ENCODE data around the gene SCNN1A. TPM values are rescaled to one million over a fixed set of nuclear protein-coding genes. Genes with fewer than 3 reads are reported as not detected.

SCNN1A gene
- total RNA-seq, 1 experiment from 2014 or later: 118 TPM

DNA sequence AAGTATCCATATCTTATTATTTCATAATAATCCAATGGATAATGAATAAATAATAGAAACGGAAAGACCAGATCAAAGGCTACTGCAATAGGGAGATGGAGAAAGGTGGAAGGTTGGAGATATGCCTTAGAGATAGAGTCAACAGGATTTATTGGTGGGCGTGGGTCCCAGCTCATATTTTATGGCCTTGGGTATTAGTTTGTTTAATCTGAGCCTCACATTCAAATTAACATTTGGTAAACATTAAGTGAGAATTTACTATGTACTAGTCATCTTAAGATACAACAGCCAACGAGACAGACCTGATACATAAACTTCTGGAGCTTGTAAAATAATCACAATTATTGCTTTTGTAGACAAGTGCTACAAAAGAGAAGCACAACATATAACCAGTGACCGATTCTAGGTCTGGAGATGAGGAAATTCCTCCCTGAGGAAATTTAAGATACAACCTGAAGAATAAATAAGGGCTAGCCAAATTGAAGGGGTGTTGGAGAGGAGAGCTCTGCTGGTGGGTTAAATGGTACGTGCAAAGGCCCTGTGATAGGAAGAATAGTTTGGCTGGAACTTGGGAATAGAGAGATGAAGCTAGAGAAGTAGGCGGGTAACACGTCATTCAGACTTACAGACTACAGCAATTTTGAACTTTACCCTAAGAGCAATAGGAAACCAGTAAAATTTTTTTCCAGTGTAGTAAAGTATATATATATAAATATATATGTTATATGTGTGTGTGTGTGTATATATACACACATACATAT lies 24.7 kb upstream of the SCNN1A start:
- Histone ChIP-seq H3K79me2 (ENCODE audit: insufficient read depth, low read length) (no peaks in the 10 kb centered on the region), H3K27me3 (ENCODE audit: insufficient read depth, low read length) (no peaks in the 10 kb centered on the region), H3K9me2 (ENCODE audit: insufficient read depth) (no peaks in the 10 kb centered on the region), H3K4me1 (ENCODE audit: control insufficient read depth in 1 of 2, insufficient read depth in 2 of 2, low read length in 2 of 2) (no peaks in the 10 kb centered on the region), H4K20me1 (ENCODE audit: insufficient read depth) (no peaks in the 10 kb centered on the region), H3K9ac (ENCODE audit: low read length) (no peak overlapping the region), H3K27ac (ENCODE audit: low read depth, low read length) (no peak overlapping the region), H3K9me3 (ENCODE audit: control insufficient read depth in 1 of 2, insufficient read depth in 1 of 2, low read depth in 1 of 2, low read length in 2 of 2) (no peaks in the 10 kb centered on the region), H3K36me3 (ENCODE audit: control insufficient read depth in 1 of 2, insufficient read depth in 2 of 2, low read length in 2 of 2) (no peaks in the 10 kb centered on the region; a peak in 1 of 4 replicates), H3K4me2 (ENCODE audit: low read length) (no peak overlapping the region), H3K4me3 (replicated peaks in 1 of 2; ENCODE audit: low read depth in 1 of 2, low read length in 2 of 2) (no peak overlapping the region), H2AFZ (ENCODE audit: low read depth, low read length, poor library complexity, severe bottlenecking) (no peak overlapping the region)
- DNase-seq (ENCODE audit: low read depth, low spot score) (no peak), ATAC-seq (no peak)
- TF ChIP-seq RAD21 (IDR thresholded peaks at IDR 0.05; ENCODE audit: low read depth) (no peak), POLR2A (IDR thresholded peaks at IDR 0.05; ENCODE audit: borderline replicate concordance, extremely low read depth, insufficient read depth, insufficient read length) (no peak), EZH2phosphoT487 (IDR thresholded peaks at IDR 0.05; ENCODE audit: borderline replicate concordance) (no peak), CBX3 (IDR thresholded peaks at IDR 0.05; ENCODE audit: low read depth) (no peak), POLR2AphosphoS5 (IDR thresholded peaks at IDR 0.05; ENCODE audit: low read depth, low read length) (no peak), CEBPB (IDR thresholded peaks at IDR 0.05; ENCODE audit: low read depth) (no peak), ZNF274 (IDR thresholded peaks at IDR 0.05; ENCODE audit: low read depth, low read length) (no peak), FOSL1 (IDR thresholded peaks at IDR 0.05; ENCODE audit: low read depth) (no peak)
- TF ChIP-seq, protein P1, sequence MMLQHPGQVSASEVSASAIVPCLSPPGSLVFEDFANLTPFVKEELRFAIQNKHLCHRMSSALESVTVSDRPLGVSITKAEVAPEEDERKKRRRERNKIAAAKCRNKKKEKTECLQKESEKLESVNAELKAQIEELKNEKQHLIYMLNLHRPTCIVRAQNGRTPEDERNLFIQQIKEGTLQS (IDR thresholded peaks at IDR 0.05): no peak
- BruUV-seq (replicated peaks): no TSS peak
- CTCF ChIA-PET: no interaction called here
- intact Hi-C loops (cut with micrococcal nuclease): no loop called here
- RAD21 ChIA-PET (ENCODE audit: low non-redundant PET in 1 of 2, low total read pairs in 2 of 2, uncharacterized antibody in 2 of 2, unreplicated experiment in 2 of 2): no interaction called here
- POLR2A ChIA-PET: no interaction called here

DNA sequence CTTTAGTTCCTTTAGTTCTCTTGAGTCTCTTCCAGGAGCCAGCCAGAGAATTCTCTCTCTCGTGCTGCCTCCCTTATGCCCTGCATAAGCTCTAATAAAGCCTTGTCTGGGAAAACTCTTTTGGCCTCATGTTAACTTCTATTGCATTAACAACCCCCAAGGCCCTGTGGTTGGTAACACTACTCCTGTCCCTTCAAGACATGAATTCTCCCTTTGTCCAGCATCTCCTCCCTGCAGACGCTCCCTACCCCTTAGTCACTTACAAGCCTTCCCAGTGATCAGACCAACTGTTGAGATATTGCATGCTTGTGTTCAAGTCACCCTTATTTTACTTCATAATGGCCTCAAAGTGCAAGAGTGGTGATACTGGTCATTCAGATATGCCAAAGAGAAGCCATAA lies 20.7 kb upstream of the SCNN1A start:
- no TSS peak for BruUV-seq (replicated peaks)
- peaks cover 3 to 7% of the 10 kb centered on the region in 2 experiments; a peak in 3 of 4 replicates for H3K36me3 ChIP-seq (ENCODE audit: control insufficient read depth in 1 of 2, insufficient read depth in 2 of 2, low read length in 2 of 2)
- TF ChIP-seq, protein P2, sequence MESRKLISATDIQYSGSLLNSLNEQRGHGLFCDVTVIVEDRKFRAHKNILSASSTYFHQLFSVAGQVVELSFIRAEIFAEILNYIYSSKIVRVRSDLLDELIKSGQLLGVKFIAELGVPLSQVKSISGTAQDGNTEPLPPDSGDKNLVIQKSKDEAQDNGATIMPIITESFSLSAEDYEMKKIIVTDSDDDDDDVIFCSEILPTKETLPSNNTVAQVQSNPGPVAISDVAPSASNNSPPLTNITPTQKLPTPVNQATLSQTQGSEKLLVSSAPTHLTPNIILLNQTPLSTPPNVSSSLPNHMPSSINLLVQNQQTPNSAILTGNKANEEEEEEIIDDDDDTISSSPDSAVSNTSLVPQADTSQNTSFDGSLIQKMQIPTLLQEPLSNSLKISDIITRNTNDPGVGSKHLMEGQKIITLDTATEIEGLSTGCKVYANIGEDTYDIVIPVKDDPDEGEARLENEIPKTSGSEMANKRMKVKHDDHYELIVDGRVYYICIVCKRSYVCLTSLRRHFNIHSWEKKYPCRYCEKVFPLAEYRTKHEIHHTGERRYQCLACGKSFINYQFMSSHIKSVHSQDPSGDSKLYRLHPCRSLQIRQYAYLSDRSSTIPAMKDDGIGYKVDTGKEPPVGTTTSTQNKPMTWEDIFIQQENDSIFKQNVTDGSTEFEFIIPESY (IDR thresholded peaks at IDR 0.05; ENCODE audit: extremely low read depth, insufficient replicate concordance, low read length): no peak
- TF ChIP-seq CEBPB (IDR thresholded peaks at IDR 0.05; ENCODE audit: low read depth) (no peak), CBX3 (IDR thresholded peaks at IDR 0.05; ENCODE audit: low read depth) (no peak), ZNF274 (IDR thresholded peaks at IDR 0.05; ENCODE audit: low read depth, low read length) (no peak), ELF1 (IDR thresholded peaks at IDR 0.05; ENCODE audit: borderline replicate concordance, low read depth) (no peak), SIN3A (IDR thresholded peaks at IDR 0.05; ENCODE audit: low read depth) (no peak)
- H3K4me2 ChIP-seq (ENCODE audit: low read length): no peak overlapping the region
- ChIA-PET POLR2A (no interaction called here), RAD21 (ENCODE audit: low non-redundant PET in 1 of 2, low total read pairs in 2 of 2, uncharacterized antibody in 2 of 2, unreplicated experiment in 2 of 2) (interaction anchor here in 1 of 2 experiments (0.7 kb wide), 1 partner anchor 75 kb away, joined by 3 read pairs; no protein-coding TSS in a partner anchor), CTCF (no interaction called here)
- no peak overlapping the region for H3K4me3 ChIP-seq (replicated peaks in 1 of 2; ENCODE audit: low read depth in 1 of 2, low read length in 2 of 2)
- H3K27me3 ChIP-seq (ENCODE audit: insufficient read depth, low read length): no peaks in the 10 kb centered on the region
- H3K79me2 ChIP-seq (ENCODE audit: insufficient read depth, low read length): no peaks in the 10 kb centered on the region
- H2AFZ ChIP-seq (ENCODE audit: low read depth, low read length, poor library complexity, severe bottlenecking): no peak overlapping the region
- DNase-seq (ENCODE audit: low read depth, low spot score) (no peak), ATAC-seq (no peak)
- no peaks in the 10 kb centered on the region for H4K20me1 ChIP-seq (ENCODE audit: insufficient read depth)
- intact Hi-C loops (cut with micrococcal nuclease): no loop called here
- H3K9me3 ChIP-seq (ENCODE audit: control insufficient read depth in 1 of 2, insufficient read depth in 1 of 2, low read depth in 1 of 2, low read length in 2 of 2): no peaks in the 10 kb centered on the region
- H3K9ac ChIP-seq (ENCODE audit: low read length): no peak overlapping the region
- no peak overlapping the region for H3K27ac ChIP-seq (ENCODE audit: low read depth, low read length)
- no peaks in the 10 kb centered on the region for H3K9me2 ChIP-seq (ENCODE audit: insufficient read depth)
- no peaks in the 10 kb centered on the region for H3K4me1 ChIP-seq (ENCODE audit: control insufficient read depth in 1 of 2, insufficient read depth in 2 of 2, low read length in 2 of 2)
